HG02678 (cell line): ENCODE data around the gene CLRN3.
A peak's percentile ranks its signal among the peaks of the same experiment; 100 is the strongest.

ENCODE experiments used
- ATAC-seq: cut with Tn5 transposase; IDR thresholded peaks from one replicate; pipeline ENCODE4 v1.9.1; 2021; ENCODE audit warnings: mild to moderate bottlenecking, moderate library complexity; ENCODE audit not compliant: unreplicated experiment

Gene CLRN3

DNA sequence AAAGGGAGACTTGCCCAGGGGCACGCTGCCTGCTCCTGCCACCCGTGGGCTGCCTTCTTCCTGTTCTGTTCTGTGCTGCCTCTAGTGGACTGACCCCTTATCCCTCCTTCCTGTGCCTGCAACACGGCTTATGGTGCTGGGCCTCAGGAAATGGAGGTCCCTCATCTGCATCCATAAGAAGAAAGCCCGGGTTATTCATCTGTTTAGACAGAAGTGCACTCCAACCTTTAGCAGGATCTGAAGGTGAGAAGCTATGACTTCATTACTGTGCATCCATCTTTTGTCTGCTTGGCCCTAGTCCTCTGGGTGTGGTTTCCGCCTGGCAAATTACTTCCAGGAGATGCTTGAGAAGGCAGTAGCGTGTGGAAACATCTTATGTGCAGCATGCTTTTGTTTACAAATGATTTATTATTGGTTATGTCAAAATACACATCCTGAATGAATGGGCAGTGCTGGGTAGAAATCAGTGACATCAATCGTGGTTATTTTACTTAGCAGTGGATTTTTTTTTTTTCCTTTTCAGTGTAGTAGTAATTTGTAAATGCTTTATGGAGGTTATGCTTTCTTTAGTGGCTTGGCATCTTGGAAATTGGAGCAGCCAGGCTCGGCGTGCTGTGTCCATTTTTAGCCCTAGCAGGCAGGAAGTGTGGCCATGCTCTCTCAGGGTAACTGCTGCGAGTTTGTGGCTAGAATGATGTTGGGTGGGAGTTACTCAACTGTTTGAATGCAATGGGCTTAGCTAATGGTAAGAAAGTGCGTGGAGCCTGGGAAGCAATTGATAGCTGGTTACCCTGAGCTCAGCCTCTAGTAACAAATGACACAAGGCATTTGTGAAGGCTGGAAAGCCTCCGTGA lies 26.9 kb upstream of the CLRN3 start:
- no peak for ATAC-seq

DNA sequence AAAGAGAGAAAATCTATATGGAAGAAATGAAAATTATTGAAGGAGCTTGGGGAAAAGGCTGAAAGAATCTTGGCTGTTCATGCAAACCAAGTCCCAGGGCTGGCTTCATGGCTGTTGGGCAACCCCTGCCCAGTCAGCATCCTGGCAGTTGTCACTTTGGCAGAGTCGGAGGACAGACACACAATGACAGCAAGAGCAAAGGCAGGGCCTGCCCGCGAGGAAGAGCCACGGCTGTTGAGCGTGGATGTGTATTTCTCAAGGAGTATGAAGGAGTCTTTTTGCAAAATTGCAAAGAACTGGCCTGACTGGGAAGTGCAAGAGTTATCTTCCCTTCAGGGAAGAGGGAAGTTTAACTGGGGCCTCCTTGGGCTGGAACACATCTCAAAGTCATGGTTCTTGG lies 25.8 kb upstream of the CLRN3 start:
- no peak for ATAC-seq

DNA sequence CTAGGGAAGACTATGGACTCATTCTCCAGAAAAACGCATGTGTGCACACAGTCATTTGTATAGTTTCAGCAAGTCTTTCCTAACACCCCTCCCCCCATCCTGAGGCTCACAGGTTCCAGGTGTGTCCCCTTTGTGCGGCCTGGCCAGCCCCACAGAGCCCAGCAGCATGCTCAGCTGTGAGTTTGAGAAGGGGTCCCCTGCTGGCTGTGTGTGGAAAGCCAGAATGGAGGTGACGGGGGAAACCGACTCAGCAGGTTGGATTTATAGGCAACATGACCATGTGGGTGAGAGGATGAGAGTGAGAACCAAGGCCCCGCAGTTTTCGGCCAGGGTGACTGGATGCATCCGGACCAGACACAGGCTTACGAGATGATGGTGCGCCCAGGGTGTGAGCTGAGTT lies 24.1 kb upstream of the CLRN3 start:
- no peak for ATAC-seq

DNA sequence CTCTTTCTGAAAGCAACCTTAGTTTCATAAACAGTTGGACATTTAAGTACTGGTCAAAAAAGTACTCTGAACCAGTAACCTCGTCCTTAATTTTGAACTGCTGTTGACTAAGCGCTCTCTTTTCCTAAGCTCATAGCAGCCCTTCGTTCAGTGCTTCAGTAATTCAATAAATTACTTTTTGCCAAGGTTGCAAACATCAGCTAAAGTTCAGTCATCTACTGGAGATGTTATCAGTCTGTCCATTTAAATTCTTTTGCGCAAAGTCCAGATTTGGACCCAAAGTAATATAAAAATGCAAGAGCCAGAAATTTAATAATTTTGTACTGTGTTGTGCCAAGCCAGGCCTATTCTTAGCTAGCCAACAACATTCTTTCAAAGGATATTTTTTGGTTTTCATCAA lies 22.6 kb upstream of the CLRN3 start:
- no peak for ATAC-seq

DNA sequence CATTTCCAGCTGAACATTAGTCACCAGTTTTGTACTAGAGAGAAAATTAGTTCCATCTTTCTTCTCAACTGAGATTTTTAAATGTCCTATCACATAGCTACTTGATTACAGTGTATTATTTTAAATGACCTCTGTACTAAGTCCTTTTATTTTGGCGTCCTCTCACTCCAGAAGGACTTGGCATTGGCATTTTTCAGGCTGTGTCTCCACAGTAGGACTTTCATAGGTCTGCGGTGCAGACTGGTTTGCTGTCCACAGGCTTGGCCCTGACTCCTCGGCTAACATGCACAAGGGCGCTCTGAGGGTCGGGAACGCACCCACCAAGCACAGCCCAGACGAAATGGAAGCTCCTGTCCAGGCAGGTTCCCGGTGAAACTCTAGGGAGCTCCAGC lies 20.6 kb upstream of the CLRN3 start:
- ATAC-seq, result no peak

GRCh38 chr10:127912607-127913367 lies 20.0 kb upstream of the CLRN3 start:
- ATAC-seq, result no peak

DNA sequence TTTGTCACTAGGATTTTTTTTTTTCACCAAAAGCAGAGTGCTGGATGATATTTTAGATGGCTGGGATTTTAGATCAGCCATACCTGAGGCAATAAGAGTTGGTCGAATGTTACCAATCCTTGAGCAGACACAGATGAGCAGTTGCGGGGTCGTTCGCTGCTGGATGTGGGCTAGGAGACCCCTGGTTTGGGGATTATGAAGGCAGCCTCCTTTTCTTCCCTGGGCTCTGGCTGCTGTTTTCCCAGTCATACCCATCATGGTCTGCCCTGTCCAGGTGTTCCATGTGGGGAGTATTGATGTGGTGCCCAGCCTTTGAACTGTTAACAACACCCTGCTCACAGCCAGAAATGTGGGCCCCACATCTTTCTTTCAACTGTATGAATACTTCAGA lies 19.1 kb upstream of the CLRN3 start:
- no peak for ATAC-seq

GRCh38 chr10:127911218-127911866 lies 18.6 kb upstream of the CLRN3 start:
- ATAC-seq, result no peak

DNA sequence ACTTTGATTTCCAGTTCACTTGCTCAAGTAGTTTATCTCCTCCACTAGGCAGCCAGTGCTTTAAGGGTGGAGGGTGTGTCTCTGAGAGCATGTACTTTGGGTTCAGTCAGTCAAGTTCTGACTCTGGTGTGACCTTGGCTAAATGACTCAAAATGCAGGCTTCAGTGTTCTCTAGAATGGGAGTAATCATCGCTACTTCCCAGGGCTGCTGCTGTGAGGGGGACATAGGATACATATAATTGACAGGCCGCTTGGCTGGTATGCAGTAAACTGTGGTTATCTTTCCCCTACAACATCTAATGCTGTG lies 17.7 kb upstream of the CLRN3 start:
- no peak for ATAC-seq

DNA sequence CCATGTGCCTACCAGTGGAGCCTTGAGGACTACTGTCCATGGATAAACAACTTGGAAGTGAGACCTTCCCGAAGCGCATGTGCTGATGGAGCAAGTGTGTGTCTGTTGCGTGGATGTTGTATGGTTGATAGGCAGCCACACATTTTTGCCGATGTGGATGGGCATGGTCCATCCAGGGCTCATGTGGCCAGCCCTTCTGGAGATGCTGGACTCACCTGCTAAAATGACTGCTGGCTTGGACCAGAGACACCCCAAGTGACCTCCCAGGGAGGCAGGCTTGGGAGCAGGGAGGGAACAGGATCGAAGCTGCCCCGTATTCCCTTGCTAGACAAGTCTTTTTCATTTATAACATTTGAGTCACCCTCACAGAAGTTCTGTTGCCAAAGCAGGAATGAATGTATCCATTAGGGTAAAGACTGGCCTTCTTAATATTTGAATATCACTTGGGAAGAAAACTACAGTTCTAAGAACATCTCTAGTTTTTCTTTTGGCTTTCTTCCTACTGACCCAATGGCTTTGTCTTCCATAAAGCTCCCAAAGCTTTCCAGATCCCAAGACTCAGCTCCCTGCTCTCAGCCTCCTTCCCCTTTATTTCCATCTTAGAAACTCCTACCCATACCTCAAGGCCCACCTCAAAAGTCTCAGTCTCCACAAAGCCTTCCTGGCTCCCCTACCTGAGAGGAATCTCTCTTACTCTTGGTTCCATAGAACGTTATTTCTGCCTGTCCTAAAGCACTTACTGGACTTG lies 17.1 kb upstream of the CLRN3 start:
- no peak for ATAC-seq

DNA sequence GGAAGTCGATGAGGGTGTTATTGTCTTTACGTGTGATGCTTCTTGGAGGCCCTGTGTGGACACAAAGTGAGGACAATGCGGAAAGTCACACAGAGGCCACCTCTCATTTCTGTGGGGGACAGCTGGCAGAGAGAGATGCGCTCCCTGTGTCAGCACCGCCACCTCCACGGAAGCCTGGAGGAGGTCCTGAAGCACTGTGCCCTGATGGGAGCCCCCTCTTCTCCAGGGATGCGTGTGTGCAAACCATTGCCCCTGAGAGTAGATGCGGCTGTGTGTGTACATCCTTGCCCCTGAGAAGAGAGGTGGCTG lies 16.2 kb upstream of the CLRN3 start:
- ATAC-seq, result no peak

DNA sequence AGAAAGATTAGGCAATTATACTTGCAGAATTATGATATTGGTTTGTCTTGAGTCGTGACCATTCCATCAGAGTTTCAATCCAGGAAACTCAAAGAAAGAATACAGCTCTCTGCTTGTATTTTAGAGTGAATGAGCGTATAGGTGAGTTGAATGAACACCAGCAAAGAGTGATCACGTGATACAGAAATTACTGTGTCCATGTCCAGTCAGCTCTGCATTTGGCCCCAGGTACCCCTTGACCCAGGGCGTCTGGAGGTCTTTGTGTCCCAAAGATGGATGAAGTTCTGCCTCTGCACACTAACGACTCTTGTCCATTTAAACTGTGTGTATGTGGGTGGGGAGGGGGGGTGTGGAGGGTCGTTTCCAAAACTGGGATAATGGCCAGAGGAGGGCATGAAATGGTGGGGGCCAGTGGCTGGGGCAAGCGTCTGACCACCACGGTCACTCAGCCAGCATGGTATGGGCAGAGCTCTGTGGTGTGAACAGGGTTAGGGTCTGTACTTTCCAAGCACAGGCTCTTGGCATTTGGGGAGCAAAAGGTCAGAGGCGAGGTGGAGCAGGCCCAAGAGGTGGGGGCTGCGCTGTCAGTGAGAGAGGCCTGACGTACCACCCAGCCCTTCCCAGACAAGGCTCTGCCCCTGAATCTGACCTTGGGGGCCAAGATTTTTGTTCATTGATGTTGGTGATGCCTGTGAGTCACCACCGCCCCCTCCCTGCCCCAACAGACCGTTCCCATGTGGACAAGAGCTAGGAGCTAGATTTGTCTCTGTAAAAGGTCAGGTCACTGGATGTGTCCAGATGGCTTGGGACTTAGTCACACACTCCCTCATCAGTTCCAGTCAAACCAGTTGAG lies 15.6 kb upstream of the CLRN3 start:
- ATAC-seq, result no peak

DNA sequence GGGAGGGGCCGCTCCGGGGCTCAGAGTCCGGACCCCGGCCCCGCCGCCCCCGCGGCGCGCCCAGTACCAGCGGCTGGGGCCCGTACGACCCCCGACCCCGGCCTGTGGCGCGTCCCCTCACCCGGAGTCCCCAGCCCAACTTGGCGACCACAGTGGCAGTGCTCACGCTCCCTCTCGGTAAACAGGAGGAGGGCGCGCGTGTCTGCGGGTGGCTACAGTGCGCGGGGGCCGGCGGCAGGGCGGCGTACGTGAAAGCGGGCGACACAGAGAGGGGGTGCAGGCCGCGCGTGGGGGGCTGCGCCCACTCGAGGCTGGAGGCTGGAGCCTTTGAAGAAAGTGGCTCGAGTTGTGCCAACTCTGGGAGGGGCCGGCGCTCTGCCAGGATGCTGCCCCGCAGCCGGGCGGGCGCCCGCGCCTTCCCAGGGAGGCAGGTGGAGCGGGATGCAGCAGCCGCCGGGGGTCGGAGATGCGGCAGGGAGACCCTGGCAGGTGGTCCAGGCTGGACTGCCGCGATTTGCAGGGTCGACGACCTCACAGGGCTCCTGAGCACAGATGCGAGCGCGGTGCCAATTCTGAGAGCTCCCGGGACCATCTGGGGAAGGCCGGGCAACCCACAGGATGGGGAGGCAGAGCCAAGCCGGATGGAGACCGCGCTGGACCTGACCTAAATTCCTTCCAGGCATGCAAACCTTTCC lies 14.8 kb upstream of the CLRN3 start:
- no peak for ATAC-seq

DNA sequence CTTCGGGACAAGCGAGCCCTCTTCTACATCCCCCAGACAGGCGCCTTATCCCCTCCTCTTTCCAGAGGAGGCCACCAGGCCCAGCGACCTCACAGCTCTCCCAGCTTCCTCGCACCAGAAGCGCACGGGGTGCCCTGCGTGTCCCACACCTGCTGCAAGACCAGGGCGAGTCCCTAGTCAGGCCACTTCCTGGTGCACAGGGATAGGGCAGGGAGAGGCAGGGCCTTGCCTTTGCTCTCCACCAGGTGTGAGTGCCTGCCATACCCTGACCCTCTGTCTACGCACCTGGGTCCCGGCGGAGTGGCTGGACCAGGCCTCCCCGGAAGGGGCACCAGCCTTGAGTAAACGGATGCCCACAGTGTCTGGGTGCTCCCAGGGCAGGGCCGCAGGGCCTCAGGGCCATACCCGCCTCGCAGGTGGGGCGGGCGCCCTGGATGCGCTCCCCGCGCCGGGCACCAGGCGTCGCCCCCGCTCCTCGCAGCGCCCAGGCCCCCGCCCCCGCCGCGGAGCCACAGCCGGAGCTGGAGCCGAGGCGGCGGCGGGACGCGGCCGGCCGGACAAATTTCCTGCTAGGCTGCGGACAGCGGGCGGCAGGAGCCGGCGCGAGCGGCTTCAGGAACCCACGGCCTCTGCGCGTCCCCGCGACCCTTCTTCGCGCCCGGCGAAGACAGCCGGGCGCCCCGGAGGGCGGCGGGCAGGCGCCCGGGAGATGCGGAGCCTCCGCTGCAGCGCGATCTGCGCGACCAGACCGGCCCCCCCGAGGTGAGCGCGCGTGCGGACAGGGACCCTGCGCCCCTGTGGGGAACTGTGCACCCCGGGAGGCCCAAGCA lies 14.0 kb upstream of the CLRN3 start, which contains the start of gene PTPRE:
Gene PTPRE (plus strand): TSS at position 556 of the 830 bp plus-strand sequence. CDS start 133,779 bp downstream, outside the sequence.
- peak; percentile 95 for ATAC-seq

- ATAC-seq, result no peak
Observed at GRCh38 chr10:127905848-127906261, 13.1 kb upstream of the CLRN3 start.

DNA sequence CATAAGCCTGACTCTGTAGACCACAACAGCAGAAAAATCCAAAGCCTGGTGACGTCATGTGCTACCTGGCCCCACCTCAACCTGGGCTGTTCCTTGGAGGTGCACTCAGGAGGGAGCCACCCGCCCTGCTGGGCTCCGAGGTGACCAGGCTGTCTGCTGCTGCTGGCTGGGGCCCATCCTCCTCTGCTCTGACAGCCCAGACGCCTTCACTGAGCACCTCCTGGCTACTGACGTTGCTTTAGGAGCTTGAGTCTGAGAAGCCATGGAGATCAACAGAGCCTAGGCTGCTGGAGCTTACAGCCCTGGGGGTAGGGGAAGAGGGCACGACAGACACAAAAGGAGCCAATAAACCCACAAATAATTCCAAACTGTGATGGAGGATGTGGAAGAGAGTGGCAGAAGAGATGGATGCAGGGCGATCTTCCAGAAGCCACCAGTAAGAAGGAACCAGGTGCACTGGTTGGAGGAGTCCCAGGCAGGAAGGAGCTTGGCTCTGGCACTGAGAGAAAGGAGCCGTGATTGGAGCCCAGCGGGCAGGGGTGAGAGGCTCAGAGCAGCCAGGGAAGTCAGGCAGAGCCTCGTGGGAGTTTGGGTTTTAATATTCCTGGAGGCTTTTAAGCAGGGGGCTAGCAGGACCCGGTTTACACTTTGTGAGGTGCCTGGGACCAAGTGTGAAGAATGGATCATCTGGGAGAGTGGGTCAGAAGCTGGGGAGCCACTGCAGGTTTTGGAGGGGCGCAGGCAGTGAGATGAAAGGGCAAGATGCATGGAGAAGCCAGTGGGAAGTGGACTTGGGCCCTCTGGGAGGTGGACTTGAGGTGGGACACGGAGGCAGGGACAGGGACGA lies 12.5 kb upstream of the CLRN3 start:
- no peak for ATAC-seq

- no peak for ATAC-seq
Observed at GRCh38 chr10:127904311-127905000, 11.7 kb upstream of the CLRN3 start.
